OCI-LY7 (cell line): ENCODE data around the gene GRAMD1B. TPM values are rescaled to one million over a fixed set of nuclear protein-coding genes. Genes with fewer than 3 reads are reported as not detected.

Experiments
- BruUV-seq: library from RNA; stranded (reverse); fragments of 400-500 nt; replicated peaks from 2 replicates; lab custom pipeline; 2021; lab: Mats Ljungman, UMichigan
- CTCF ChIA-PET: fragments of 300-600 bp; sonication (Branson Sonifier 250); formaldehyde crosslinking; loops from one replicate; lab custom pipeline; 2022; ENCODE audit warnings: antibody characterized with exemption; ENCODE audit not compliant: unreplicated experiment; lab: Charles Lee
- POLR2A ChIA-PET: fragments of 300-600 bp; sonication (Branson Sonifier 250); formaldehyde crosslinking; loops from one replicate; lab custom pipeline; 2022; ENCODE audit warnings: antibody characterized with exemption; lab: Charles Lee
- DNase-seq: peaks from one replicate; pipeline ENCODE4 v3.0.0-alpha.2; 2015; ENCODE audit warnings: low spot score
- H2AFZ ChIP-seq: fragments of 200-600 bp; sonication (generic), shearing (Covaris generic); 2 replicates; pipeline ENCODE4 v1.6.1; 2014; ENCODE audit warnings: mild to moderate bottlenecking, antibody characterized with exemption, low read length, moderate library complexity
- H3K27ac ChIP-seq: fragments of 200-600 bp; sonication (generic); 2 replicates; pipeline ENCODE4 v1.5.1; 2014; ENCODE audit warnings: mixed run types, low read depth, mild to moderate bottlenecking, moderate library complexity, low read length, inconsistent platforms; ENCODE audit not compliant: poor library complexity, severe bottlenecking
- H3K36me3 ChIP-seq: fragments of 200-600 bp; sonication (generic); 2 replicates; pipeline ENCODE4 v1.6.1; 2014; ENCODE audit warnings: mild to moderate bottlenecking, antibody characterized with exemption, low read length, moderate library complexity, mixed read lengths; ENCODE audit not compliant: insufficient read depth
- H3K4me1 ChIP-seq: fragments of 200-600 bp; sonication (generic); 2 replicates; pipeline ENCODE4 v1.5.1; 2014; ENCODE audit warnings: mild to moderate bottlenecking, low read length; ENCODE audit not compliant: insufficient read depth, poor library complexity, severe bottlenecking
- H3K4me2 ChIP-seq: fragments of 200-600 bp; sonication (generic); 2 replicates; pipeline ENCODE4 v1.6.1; 2014; ENCODE audit warnings: mild to moderate bottlenecking, low read length
- H3K4me3 ChIP-seq: fragments of 200-600 bp; sonication (generic); 2 replicates; pipeline ENCODE4 v1.5.1; 2014; ENCODE audit warnings: mild to moderate bottlenecking, low read depth, low read length; ENCODE audit not compliant: poor library complexity, severe bottlenecking
- H3K79me2 ChIP-seq: fragments of 200-600 bp; sonication (generic); 2 replicates; pipeline ENCODE4 v1.6.1; 2016; ENCODE audit warnings: low read depth, mild to moderate bottlenecking, low read length, moderate library complexity, mixed read lengths; ENCODE audit not compliant: insufficient read depth
- H3K9me2 ChIP-seq: fragments of 200-600 bp; sonication (generic); 2 replicates; pipeline ENCODE4 v1.6.1; 2016; ENCODE audit warnings: mild to moderate bottlenecking, low read length, mixed read lengths; ENCODE audit not compliant: insufficient read depth
- H3K9me3 ChIP-seq: fragments of 200-600 bp; sonication (generic); 2 replicates; pipeline ENCODE4 v1.6.1; 2014; ENCODE audit warnings: mild to moderate bottlenecking, mixed run types, low read length, mixed read lengths
- H4K20me1 ChIP-seq: fragments of 200-600 bp; sonication (generic); 2 replicates; pipeline ENCODE4 v1.6.1; 2014; ENCODE audit warnings: mild to moderate bottlenecking, antibody characterized with exemption, low read length, moderate library complexity, mixed read lengths; ENCODE audit not compliant: insufficient read depth
- EZH2phosphoT487 ChIP-seq: fragments of 200-600 bp; sonication (generic); IDR thresholded peaks from 2 replicates; pipeline ENCODE4 v1.6.1; 2018; ENCODE audit warnings: low read depth, borderline replicate concordance, mild to moderate bottlenecking, mixed run types, antibody characterized with exemption, low read length, moderate library complexity, mixed read lengths
- intact Hi-C: fragments of 100-400 bp; cut with micrococcal nuclease; formaldehyde crosslinking; loops from one replicate; pipeline ENCODE4 v1.10.0; 2022; ENCODE audit not compliant: unreplicated experiment
- total RNA-seq, 2 experiments: library from RNA; depleted of rRNA in 1 of 2; stranded (reverse); fragments of >200 nt in 1 of 2; shearing (Covaris generic) in 1 of 2; gene quantifications; 2 replicates each; pipeline ENCODE4 v1.2.3, GENCODE V29; 2014 to 2022
- TF ChIP-seq, protein P1 (sequence below): fragments of 200-600 bp; sonication (generic); conservative IDR thresholded peaks from 2 replicates; pipeline ENCODE4 v1.5.1; 2014; ENCODE audit warnings: mild to moderate bottlenecking, antibody characterized with exemption, low read length, moderate library complexity, mixed read lengths

The GRAMD1B gene
- total RNA-seq, 2 experiments from 2014 or later: 0.16 TPM; not detected in 1

DNA sequence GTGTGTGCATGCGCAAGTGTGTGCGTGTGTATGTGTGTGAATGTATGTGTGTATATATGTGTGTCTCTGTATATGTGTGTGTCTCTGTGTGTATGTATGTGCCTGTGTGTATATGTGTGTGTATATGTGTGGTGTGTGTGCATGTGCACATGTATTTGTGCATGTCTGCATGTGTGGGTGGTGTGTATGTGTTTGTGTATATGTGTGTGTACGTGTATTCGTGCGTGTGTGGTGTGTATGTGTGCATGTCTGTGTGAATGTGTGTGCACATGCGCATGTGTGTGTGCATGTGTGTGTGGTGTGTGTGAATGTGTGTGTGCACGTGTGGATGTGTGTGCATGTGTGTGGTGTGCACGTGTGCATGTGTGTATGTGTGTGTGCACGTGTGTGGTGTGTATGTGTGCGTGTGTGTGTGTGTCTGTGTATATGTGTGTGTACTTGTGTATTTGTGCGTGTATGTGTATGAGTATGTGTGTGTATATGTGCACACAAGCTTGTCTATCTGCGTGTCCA, 153.0 kb downstream of the GRAMD1B start:
- no peaks in the 10 kb centered on the region for H3K36me3 ChIP-seq
- H3K4me2 ChIP-seq: no peak overlapping the region
- H3K4me1 ChIP-seq: no peaks in the 10 kb centered on the region
- no TSS peak for BruUV-seq
- no peak overlapping the region for H3K27ac ChIP-seq
- no peaks in the 10 kb centered on the region for H4K20me1 ChIP-seq
- no peaks in the 10 kb centered on the region for H3K79me2 ChIP-seq
- TF ChIP-seq, protein P1, sequence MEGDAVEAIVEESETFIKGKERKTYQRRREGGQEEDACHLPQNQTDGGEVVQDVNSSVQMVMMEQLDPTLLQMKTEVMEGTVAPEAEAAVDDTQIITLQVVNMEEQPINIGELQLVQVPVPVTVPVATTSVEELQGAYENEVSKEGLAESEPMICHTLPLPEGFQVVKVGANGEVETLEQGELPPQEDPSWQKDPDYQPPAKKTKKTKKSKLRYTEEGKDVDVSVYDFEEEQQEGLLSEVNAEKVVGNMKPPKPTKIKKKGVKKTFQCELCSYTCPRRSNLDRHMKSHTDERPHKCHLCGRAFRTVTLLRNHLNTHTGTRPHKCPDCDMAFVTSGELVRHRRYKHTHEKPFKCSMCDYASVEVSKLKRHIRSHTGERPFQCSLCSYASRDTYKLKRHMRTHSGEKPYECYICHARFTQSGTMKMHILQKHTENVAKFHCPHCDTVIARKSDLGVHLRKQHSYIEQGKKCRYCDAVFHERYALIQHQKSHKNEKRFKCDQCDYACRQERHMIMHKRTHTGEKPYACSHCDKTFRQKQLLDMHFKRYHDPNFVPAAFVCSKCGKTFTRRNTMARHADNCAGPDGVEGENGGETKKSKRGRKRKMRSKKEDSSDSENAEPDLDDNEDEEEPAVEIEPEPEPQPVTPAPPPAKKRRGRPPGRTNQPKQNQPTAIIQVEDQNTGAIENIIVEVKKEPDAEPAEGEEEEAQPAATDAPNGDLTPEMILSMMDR: no peak
- no peak for TF ChIP-seq EZH2phosphoT487
- no peaks in the 10 kb centered on the region for H3K9me3 ChIP-seq
- ChIA-PET CTCF (interaction anchor here (0.6 kb wide), 1 partner anchor 124 kb away, joined by 3 read pairs; no protein-coding TSS in a partner anchor), POLR2A (no interaction called here)
- no peaks in the 10 kb centered on the region for H3K9me2 ChIP-seq
- no peak overlapping the region for H2AFZ ChIP-seq
- no peak for DNase-seq
- H3K4me3 ChIP-seq: no peak overlapping the region
- intact Hi-C loops: loop anchor here (5.0 kb wide), 1 partner anchor 129 kb away; no protein-coding TSS in a partner anchor

DNA sequence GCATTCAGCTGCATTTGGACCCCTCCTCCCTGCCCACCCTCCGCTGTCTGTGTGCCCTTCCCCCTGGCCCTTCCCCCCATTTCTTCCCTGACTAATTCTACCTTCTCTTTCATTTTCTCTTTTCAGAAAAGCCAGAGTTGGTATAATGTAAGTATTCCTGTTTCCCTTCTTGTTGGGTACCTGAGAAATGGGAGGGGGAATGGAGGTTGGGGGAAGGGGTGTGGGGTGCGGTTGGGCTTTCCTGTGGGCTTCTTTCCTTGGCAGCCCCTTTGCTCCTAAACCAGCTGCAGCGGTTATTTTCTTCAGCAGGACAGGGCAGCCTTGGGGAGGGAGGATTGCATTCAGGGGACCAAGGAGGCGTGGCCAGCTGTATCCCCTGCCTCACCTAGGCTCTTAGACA, 154.1 kb downstream of the GRAMD1B start:
- no peak overlapping the region for H3K4me2 ChIP-seq
- no peaks in the 10 kb centered on the region for H3K9me2 ChIP-seq
- no TSS peak for BruUV-seq
- no peaks in the 10 kb centered on the region for H3K79me2 ChIP-seq
- H3K4me1 ChIP-seq: no peaks in the 10 kb centered on the region
- no peak overlapping the region for H2AFZ ChIP-seq
- H3K4me3 ChIP-seq: no peak overlapping the region
- intact Hi-C loops: loop anchor here (5.0 kb wide), 1 partner anchor 128 kb away; no protein-coding TSS in a partner anchor
- no peak for TF ChIP-seq EZH2phosphoT487
- TF ChIP-seq, protein P1: no peak
- no peaks in the 10 kb centered on the region for H3K36me3 ChIP-seq
- H3K27ac ChIP-seq: no peak overlapping the region
- ChIA-PET CTCF (no interaction called here), POLR2A (interaction anchor here (0.6 kb wide), 1 partner anchor 19 kb away, joined by 3 read pairs; no protein-coding TSS in a partner anchor)
- H3K9me3 ChIP-seq: no peaks in the 10 kb centered on the region
- DNase-seq: no peak
- no peaks in the 10 kb centered on the region for H4K20me1 ChIP-seq

DNA sequence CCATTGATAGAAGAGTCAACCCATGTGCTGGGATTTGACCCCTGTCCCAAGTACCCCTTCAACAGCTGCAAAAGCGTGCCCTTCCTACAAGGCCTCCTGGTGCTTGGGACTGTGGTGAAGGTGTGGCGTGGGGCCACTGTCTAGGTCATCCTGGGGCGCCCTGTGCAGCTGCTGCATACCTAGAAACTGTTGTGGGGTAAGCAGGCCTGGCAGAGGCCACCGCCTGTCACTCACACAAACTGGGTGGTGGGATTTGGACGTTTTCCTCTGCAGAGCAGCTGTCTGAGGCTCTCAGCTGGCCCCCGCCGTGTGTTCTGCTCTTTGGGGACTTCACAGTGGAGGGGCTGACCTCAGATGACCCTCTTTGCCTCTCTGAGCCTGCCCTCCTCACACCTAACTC, 154.7 kb downstream of the GRAMD1B start:
- Histone ChIP-seq H3K9me3 (no peaks in the 10 kb centered on the region), H3K27ac (no peak overlapping the region), H2AFZ (no peak overlapping the region), H3K4me3 (no peak overlapping the region), H3K36me3 (no peaks in the 10 kb centered on the region), H3K79me2 (no peaks in the 10 kb centered on the region), H3K4me2 (no peak overlapping the region), H3K9me2 (no peaks in the 10 kb centered on the region), H4K20me1 (no peaks in the 10 kb centered on the region), H3K4me1 (no peaks in the 10 kb centered on the region)
- DNase-seq: no peak
- ChIA-PET CTCF (no interaction called here), POLR2A (interaction anchor here (0.6 kb wide), 1 partner anchor 20 kb away, joined by 3 read pairs; no protein-coding TSS in a partner anchor)
- intact Hi-C loops: loop anchor here (5.0 kb wide), 1 partner anchor 128 kb away; no protein-coding TSS in a partner anchor
- BruUV-seq: no TSS peak
- TF ChIP-seq, protein P1: no peak
- TF ChIP-seq EZH2phosphoT487: no peak
